T-helper 1 cell treated with Interleukin-12 subunit alpha and Interleukin-12 subunit beta and Interleukin-4 antibody, amounts not matched to agents 30 ng/mL and 1 ng/mL, for 36 hours (primary cell): ENCODE measurements around the gene SLC17A8. TPM values are rescaled to one million over a fixed set of nuclear protein-coding genes. Genes with fewer than 3 reads are reported as not detected.

Experiments used
- intact Hi-C: fragments of 100-400 bp; cut with micrococcal nuclease; formaldehyde crosslinking; loops from one replicate; pipeline ENCODE4 v1.15.1; 2024
- total RNA-seq: library from RNA; stranded (reverse); gene quantifications from 2 replicates; pipeline ENCODE4 v1.2.3, GENCODE V29; 2022

Gene SLC17A8
- total RNA-seq, 1 donor from 2014 or later, result not detected

DNA sequence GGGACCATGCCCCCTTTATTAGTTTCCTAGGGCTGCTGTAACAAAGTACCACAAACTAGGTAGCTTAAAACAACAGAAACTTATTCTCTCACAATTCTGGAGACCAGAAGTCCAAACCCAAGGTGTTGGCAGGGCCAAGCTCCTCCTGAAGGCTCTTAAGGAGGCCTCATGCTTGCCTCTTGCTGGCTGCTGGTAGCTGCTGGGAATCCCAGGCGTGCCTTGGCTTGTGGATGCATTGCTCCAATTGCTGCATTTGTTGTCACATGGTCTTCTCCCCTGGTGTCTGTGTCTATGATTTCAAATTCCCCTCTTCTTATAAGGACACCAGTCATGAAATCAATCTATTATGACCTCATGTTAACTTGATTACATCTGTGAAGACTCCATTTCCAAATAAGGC, 11.2 kb downstream of the SLC17A8 start:
- intact Hi-C loops, result no loop called here

GRCh38 chr12:100371146-100371545, 14.3 kb downstream of the SLC17A8 start:
- intact Hi-C loops, result no loop called here

GRCh38 chr12:100372853-100373640, 16.2 kb downstream of the SLC17A8 start:
- intact Hi-C loops, result no loop called here

GRCh38 chr12:100375038-100375735, 18.3 kb downstream of the SLC17A8 start:
- intact Hi-C loops, result no loop called here

DNA sequence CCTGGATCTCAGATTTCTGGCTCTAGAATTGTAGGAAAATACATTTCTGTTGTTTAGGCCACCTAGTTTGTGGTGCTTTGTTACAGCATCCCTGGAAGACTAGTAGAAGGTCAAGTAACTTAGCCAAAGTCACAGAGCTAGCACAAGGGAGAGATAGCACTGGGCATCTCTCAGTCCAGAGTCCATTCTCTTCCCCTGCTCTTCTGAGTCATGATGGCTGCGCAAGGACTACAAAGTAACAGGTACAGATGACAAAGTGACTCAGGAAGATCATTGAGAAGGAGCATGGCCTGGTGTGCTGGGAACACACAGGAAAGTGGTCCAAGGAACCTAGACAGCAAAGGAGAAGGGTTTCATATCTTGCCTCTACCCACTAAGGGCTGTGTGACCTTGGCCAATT, 19.3 kb downstream of the SLC17A8 start:
- intact Hi-C loops, result no loop called here

DNA sequence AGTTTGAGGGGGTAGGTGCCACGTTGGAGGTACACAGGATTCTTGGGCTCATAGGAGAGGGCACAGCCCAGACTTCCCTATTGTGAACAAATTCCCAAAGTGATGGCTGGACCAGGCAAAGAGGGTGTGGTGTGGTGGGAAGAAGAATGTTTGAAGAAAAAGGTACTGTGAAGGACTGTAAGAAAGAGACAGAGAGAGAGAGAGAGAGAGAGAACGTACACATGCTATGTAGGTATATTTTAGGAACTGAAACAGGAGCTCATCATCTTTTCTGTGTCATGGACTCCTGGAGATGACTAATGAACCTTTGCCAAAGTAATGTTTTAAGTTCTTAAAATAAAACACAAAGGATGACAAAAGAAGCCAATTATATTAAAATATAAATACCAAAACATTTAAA, 24.5 kb downstream of the SLC17A8 start:
- intact Hi-C loops, result no loop called here

DNA sequence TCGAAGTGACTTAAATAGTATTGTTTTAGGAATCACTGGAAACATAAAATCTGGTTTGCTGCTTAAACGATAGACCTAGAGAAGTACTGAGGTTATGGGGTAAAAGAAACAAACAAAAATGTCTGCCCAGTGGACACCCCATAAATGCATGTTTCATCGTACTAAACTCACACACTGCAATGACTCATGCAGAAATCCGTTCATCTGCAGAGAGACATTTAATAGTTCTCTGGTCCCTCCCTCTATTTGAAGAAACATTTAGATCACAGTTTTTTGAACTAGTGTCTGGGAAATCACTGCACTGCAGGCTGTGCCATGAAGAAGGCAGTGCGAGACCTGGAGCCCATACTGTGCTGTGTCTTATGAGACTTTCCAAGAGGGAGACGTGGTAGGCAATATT, 25.5 kb downstream of the SLC17A8 start:
- intact Hi-C loops, result no loop called here

DNA sequence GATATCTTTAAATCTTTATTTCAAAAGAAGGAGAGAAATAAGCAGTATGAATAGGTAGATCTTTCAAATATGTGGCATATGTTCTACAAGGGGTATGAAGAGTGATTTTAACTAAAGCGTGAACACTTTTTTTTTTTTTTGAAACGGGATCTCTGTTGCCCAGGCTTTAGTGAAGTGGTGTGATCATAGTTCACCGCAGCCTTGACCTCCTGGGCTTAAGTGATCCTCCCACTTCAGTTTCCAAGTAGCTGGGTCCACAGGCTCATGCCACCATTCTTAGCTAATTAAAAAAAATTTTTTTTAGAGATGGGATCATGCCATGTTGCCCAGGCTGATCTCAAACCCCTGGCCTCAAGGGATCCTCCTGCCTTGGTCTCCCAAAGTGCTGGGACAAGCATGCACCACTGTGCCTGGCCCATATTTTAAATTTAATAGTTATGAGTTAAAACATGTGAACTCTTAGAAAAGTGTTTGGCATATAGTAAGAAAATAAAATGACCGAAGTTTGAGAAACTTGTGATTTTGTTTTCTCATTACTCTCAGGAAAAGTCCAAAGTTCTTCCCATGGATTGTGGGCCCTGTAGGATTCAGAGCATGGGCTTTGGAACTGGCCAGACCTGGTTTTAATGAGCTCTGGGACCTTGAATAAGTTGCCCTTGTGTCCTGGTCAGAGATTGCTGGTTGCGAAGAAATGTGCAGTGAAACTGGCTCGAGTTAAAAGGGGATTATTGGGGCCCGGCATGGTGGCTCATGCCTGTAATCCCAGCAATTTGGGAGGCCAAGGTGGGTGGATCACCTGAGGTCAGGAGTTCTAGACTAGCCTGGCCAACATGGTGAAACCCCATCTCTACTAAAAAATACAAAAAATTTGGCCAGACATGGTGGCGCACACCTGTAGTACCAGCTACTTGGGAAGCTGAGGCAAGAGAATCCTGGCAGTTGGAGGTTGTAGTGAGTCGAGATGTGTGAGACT, 27.0 kb downstream of the SLC17A8 start:
- intact Hi-C loops, result no loop called here

- intact Hi-C loops, result no loop called here
Measured at GRCh38 chr12:100384559-100384935, 27.7 kb downstream of the SLC17A8 start.

DNA sequence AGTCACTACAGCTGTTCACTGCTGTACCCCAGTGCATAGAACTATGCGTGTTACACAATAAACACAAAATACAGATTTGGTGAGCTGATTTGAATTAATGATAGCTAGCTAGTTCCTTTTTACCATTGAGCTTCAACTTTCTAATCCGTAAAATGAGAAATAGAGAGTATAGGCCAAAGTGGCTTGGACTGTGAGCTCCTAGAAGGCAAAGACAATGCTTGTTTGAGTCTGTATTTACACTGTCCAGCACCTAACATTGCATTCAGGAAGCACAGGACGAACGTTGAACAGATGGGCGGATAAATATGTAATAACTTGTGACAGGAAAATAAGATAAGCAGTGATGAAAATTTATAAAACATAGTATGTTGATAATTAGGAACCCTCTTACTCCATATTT, 31.5 kb downstream of the SLC17A8 start:
- intact Hi-C loops, result no loop called here

GRCh38 chr12:100391856-100392255, 35.0 kb downstream of the SLC17A8 start:
- intact Hi-C loops, result no loop called here

DNA sequence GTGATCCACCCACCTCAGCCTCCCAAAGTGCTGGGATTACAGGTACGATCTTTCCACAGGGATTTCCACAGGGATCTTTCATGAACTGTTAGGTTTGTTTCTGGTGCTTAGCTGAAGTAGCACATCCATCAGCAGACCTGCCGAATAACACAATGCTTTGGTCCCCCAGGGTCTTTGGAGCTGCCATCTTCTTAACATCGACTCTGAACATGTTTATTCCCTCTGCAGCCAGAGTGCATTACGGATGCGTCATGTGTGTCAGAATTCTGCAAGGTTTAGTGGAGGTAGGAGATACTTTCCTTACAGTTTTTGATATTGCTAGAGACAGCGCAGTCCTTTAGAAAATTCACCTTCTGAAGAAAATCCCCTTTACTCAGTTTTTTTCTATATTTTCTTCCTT, 36.3 kb downstream of the SLC17A8 start:
- intact Hi-C loops, result no loop called here

- intact Hi-C loops, result no loop called here
Measured at GRCh38 chr12:100395811-100396210, 38.9 kb downstream of the SLC17A8 start.

- intact Hi-C loops, result no loop called here
Measured at GRCh38 chr12:100398307-100398706, 41.4 kb downstream of the SLC17A8 start.

- intact Hi-C loops, result no loop called here
Measured at GRCh38 chr12:100399095-100399494, 42.2 kb downstream of the SLC17A8 start.

DNA sequence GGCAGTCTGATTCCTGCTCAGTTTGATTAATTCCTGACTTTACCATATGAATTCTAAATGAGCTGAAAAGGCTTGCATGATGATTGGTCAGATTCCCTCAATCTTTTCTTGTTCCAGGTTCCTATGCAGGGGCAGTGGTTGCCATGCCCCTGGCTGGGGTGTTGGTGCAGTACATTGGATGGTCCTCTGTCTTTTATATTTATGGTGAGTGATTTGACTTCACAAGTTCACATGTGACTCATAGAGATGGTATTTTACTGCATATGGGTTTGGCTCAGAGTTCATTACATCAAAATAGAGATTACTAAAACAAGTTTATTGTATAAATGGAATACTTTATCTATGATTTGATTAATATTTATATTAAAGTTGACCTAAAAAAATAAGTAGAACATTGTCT, 44.8 kb downstream of the SLC17A8 start:
- intact Hi-C loops, result no loop called here

DNA sequence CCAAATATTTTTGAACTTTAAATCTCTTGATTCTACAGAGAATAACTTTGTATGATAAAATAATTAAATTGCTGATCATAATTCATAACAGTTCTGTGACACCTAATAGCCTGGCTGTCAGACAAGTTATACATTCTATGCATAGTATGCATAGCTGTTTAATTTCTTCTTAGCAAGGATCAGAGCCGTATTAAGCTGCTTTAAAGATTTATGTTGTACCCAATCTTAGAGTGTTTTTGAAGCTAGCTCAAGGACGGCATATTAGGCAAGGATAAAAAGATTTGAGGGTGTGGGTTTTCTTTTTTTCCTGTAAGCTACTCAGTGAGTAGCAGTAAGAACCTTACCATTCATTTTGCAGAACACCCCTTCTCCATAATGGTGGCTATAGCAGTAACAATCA, 45.9 kb downstream of the SLC17A8 start:
- intact Hi-C loops, result no loop called here

DNA sequence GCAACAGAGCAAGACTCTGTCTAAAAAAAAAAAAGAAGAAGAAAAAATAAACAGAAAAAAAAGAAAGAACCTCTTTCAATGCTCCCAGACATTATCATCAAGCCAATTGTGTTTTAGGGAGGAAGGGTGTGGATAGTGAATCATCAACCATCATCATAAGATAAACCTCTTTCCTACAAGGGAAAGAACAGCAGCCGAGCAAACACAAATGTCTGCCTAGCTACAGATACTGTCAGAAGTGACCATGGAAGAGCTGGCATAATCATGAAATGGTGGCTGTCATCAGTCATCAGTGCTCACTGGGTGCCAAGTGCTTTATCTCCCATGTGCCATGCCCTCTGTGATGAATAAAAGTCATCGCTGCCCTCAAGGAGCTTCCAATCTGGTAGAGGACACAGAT, 46.6 kb downstream of the SLC17A8 start:
- intact Hi-C loops, result no loop called here

GRCh38 chr12:100404769-100405407, 48.0 kb downstream of the SLC17A8 start:
- intact Hi-C loops, result loop anchor here (1.0 to 2.0 kb wide), 2 partner anchors 171 to 250 kb away; no protein-coding TSS in a partner anchor

- intact Hi-C loops, result no loop called here
Measured at GRCh38 chr12:100413001-100413400, 56.1 kb downstream of the SLC17A8 start.

DNA sequence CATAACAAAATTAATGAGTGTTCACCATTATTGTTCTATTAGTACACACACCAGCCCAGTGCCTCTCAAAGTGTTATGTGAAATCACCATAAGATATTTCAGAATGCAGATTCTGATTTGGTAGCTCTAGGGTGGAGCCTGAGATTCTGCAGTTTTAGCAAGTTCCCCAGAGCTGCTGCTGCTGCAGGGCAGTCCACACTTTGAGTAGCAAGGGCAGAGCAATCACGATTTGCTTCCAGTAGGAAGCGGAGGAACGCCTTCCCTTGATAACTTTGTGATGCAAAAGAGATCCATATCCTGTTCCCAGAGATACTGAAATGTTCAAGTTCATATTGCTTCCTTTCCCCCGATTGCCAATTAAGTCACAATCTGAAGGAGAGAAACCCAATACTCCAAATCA, 57.9 kb downstream of the SLC17A8 start:
- intact Hi-C loops, result no loop called here
